ENCODE measurements around the gene NME1. TPM values are rescaled to one million over a fixed set of nuclear protein-coding genes. Genes with fewer than 3 reads are reported as not detected.
A peak's percentile ranks its signal among the peaks of the same experiment; 100 is the strongest.
"Not testable (repeated sequence)": the region's sequence is repeated elsewhere in the genome, so short reads cannot be mapped to it uniquely, and the experiment has no call there.

The NME1 gene
- total RNA-seq, 2 experiments from 2014 or later, result 11.0 to 15.6 TPM

DNA sequence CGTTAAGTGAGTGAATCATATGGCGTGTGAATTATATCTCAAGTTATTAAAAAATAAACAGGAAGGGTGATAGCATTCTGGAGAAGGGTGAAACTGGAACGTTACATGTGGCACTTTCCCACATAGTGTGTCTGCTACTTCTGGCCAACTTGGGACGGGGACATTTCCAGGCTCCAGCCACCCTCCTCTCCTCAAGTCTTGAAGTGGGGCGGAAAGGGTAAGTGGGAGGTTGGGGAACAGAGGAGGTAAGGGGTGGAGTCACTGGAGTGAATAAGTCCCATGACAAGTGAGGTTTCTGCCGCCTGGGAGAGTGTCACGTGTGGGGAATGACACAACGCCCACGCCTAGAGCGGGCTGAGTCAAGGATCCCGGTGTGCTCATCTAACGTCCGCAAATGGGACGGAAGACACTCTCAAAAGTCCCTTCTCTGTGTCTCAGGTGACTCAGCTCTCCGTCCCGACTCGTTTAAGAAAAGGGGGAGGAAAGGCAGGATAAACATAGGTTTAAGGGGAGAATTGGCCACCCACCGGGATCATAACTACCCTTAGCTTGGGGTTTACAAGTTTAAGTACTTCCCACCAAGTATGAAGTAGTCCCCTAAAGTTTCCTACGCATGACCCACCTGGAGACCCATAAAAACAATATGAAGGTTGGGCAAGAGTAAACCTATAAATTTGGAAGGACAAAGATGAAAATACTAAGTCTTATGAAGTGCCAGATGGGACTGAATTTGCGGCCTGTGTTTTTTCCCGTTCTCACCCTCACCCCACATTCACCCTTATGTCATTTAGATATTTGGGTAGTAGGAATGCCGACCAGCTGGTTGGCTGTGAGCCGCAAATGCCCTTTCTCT lies 31.5 kb upstream of the NME1 start:
- H3K4me1 Mint-ChIP-seq (ENCODE audit: low read depth), result peaks cover 45% of the 10 kb centered on the region
- H3K27ac Mint-ChIP-seq, result peak overlapping the region; percentile 94
- Histone ChIP-seq H3K27ac (ENCODE audit: low read depth in 1 of 2, low read length in 2 of 2) (peak overlapping the region; percentile 89 to 90), H3K4me3 (ENCODE audit: low read length) (peak overlapping the region; percentile 58), H3K9me3 (ENCODE audit: control insufficient read depth in 1 of 2, insufficient read depth in 1 of 2, low read length in 2 of 2) (no peaks in the 10 kb centered on the region), H3K4me1 (ENCODE audit: insufficient read depth, low read length) (peaks cover 34% of the 10 kb centered on the region), H3K36me3 (ENCODE audit: insufficient read depth, low read length) (no peaks in the 10 kb centered on the region), H3K27me3 (ENCODE audit: control insufficient read depth in 1 of 2, insufficient read depth in 2 of 2, low read length in 2 of 2) (no peaks in the 10 kb centered on the region)
- no peaks in the 10 kb centered on the region for H3K27me3 Mint-ChIP-seq
- peak; percentile 1 for ATAC-seq (ENCODE audit: poor library complexity)
- H3K4me3 Mint-ChIP-seq, result peak overlapping the region; percentile 97
- POLR2A ChIA-PET, result interaction anchor here (1.1 to 4.1 kb wide), 8 partner anchors 18 to 403 kb away, joined by 3 to 40 read pairs (median 8); partner anchors contain the start of genes LUC7L3, NME1, NME2 and TOB1
- TF ChIP-seq, protein P1, sequence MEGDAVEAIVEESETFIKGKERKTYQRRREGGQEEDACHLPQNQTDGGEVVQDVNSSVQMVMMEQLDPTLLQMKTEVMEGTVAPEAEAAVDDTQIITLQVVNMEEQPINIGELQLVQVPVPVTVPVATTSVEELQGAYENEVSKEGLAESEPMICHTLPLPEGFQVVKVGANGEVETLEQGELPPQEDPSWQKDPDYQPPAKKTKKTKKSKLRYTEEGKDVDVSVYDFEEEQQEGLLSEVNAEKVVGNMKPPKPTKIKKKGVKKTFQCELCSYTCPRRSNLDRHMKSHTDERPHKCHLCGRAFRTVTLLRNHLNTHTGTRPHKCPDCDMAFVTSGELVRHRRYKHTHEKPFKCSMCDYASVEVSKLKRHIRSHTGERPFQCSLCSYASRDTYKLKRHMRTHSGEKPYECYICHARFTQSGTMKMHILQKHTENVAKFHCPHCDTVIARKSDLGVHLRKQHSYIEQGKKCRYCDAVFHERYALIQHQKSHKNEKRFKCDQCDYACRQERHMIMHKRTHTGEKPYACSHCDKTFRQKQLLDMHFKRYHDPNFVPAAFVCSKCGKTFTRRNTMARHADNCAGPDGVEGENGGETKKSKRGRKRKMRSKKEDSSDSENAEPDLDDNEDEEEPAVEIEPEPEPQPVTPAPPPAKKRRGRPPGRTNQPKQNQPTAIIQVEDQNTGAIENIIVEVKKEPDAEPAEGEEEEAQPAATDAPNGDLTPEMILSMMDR (IDR thresholded peaks at IDR 0.05), result no peak
- CTCF ChIA-PET, result interaction anchor here (1.1 to 6.0 kb wide), 2 partner anchors 31 to 165 kb away, joined by 3 to 43 read pairs; partner anchors contain the start of gene NME1
- peaks cover 5% of the 10 kb centered on the region for H3K36me3 Mint-ChIP-seq (ENCODE audit: low read depth)
- intact Hi-C loops (cut with DNase I, micrococcal nuclease), result loop anchor here (1.0 to 5.0 kb wide), 4 partner anchors 31 to 270 kb away; partner anchors contain the start of genes NME1 (in 2 of the 2), MBTD1 (in 1 of the 2) and UTP18 (in 1 of the 2)
- no peaks in the 10 kb centered on the region for H3K9me3 Mint-ChIP-seq
- DNase-seq, result peak; percentile 9 to 89 (median 47)

DNA sequence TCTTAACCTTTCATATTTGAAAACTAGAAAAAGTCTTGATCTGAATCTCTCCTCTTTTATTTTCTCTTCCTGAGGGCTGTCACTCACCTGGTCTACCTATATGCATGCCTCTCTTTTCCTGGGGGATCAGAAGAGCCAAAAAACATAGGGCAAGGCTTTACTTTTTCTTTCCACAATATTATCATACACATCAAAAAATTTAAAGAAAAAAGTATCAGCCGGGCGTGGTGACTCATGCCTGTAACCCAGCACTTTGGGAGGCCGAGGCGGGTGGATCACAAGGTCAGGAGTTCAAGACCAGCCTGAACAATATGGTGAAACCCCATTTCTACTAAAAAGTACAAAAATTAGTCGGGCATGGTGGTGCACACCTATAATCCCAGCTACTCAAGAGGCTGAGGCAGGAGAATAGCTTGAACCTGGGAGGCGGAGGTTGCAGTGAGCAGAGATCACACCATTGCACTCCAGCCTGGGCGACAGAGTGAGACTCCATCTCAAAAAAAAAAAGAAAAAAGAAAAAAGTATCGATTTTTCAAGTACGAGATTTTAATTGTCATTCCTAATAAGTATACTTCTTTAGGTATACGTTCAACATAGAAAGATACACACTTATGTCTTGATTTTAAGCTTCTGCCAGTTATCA lies 30.8 kb upstream of the NME1 start:
- peaks cover 29% of the 10 kb centered on the region for H3K4me1 ChIP-seq (ENCODE audit: insufficient read depth, low read length)
- H3K27ac Mint-ChIP-seq, result peak overlapping the region; percentile 94
- not testable (repeated sequence) for H3K36me3 ChIP-seq (ENCODE audit: insufficient read depth, low read length); H3K27ac ChIP-seq (ENCODE audit: low read depth in 1 of 2, low read length in 2 of 2); ATAC-seq (ENCODE audit: poor library complexity); H3K27me3 ChIP-seq (ENCODE audit: control insufficient read depth in 1 of 2, insufficient read depth in 2 of 2, low read length in 2 of 2); H3K9me3 ChIP-seq (ENCODE audit: control insufficient read depth in 1 of 2, insufficient read depth in 1 of 2, low read length in 2 of 2); H3K9me3 Mint-ChIP-seq; H3K36me3 Mint-ChIP-seq (ENCODE audit: low read depth); H3K4me3 ChIP-seq (ENCODE audit: low read length); H3K27me3 Mint-ChIP-seq
- peak in 1 of 14 experiments; percentile 9 for DNase-seq
- H3K4me1 Mint-ChIP-seq (ENCODE audit: low read depth), result peaks cover 39% of the 10 kb centered on the region
- ChIA-PET CTCF (interaction anchor here (1.5 to 6.0 kb wide), 2 partner anchors 30 to 122 kb away, joined by 3 to 43 read pairs; partner anchors contain the start of gene NME1), POLR2A (interaction anchor here (1.4 to 4.1 kb wide), 3 partner anchors 17 to 256 kb away, joined by 4 to 32 read pairs (median 4); partner anchors contain the start of genes NME1 and TOB1)
- peak overlapping the region; percentile 77 for H3K4me3 Mint-ChIP-seq
- intact Hi-C loops (cut with DNase I, micrococcal nuclease), result loop anchor here in 1 of 2 experiments (5.0 kb wide), 2 partner anchors 140 to 270 kb away; partner anchors contain the start of genes MBTD1 and UTP18

DNA sequence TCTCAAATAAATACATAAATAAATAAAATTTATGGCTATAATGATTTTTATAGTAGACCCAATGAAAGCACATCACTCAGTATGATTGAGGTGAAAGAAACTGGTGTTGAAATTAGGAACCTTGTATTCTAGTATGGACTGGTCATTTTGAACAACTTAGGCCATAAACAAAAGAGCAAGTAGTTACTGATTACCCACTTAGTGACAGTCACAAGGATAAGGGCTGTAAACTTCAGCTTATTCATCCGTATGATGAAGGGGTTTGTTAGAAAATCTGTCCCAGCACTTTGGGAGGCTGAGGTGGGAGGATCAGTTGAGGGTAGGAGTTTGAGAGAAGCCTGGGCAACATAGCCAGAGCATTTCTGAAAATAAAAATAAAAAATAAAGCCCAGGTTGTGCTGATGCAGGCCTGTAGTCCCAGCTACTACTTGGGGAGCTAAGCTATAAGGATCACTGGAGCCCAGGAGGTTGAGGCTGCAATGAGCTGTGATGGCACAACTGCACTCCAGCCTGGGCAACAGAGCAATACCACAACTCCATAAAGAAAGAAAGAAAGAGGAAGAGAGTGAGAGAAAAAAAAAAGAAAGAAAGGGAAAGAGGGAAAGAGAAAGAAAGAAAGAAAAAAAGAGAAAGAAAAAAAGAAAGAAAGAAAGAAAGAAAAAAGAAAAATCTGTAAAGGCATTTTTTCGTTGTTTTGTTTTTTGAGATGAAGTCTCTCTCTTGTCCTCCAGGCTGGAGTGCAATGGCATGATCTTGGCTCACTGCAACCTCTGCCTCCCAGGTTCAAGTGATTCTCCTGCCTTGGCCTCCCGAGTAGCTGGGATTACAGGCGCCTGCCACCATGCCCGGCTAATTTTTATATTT lies 28.5 kb upstream of the NME1 start:
- Mint-ChIP-seq H3K36me3 (ENCODE audit: low read depth) (peaks cover under 1% of the 10 kb centered on the region), H3K4me3 (no peak overlapping the region), H3K27me3 (no peaks in the 10 kb centered on the region), H3K4me1 (ENCODE audit: low read depth) (peaks cover 17% of the 10 kb centered on the region), H3K9me3 (no peaks in the 10 kb centered on the region), H3K27ac (no peak overlapping the region)
- ChIA-PET CTCF (interaction anchor here (0.6 to 6.0 kb wide), 3 partner anchors 28 to 124 kb away, joined by 3 to 43 read pairs (median 3); partner anchors contain the start of gene NME1), POLR2A (no interaction called here)
- TF ChIP-seq, protein P1 (IDR thresholded peaks at IDR 0.05), result no peak
- Histone ChIP-seq H3K9me3 (ENCODE audit: control insufficient read depth in 1 of 2, insufficient read depth in 1 of 2, low read length in 2 of 2) (no peaks in the 10 kb centered on the region), H3K4me3 (ENCODE audit: low read length) (no peak overlapping the region), H3K4me1 (ENCODE audit: insufficient read depth, low read length) (peaks cover 14% of the 10 kb centered on the region), H3K27ac (ENCODE audit: low read depth in 1 of 2, low read length in 2 of 2) (no peak overlapping the region), H3K36me3 (ENCODE audit: insufficient read depth, low read length) (no peaks in the 10 kb centered on the region), H3K27me3 (ENCODE audit: control insufficient read depth in 1 of 2, insufficient read depth in 2 of 2, low read length in 2 of 2) (no peaks in the 10 kb centered on the region)
- DNase-seq (no peak), ATAC-seq (ENCODE audit: poor library complexity) (no peak)
- intact Hi-C loops (cut with DNase I, micrococcal nuclease), result loop anchor here in 1 of 2 experiments (5.0 kb wide), 2 partner anchors 137 to 273 kb away; partner anchors contain the start of genes MBTD1 and UTP18
